OCI-LY7 (cell line): ENCODE data around the gene TBC1D8. TPM values are rescaled to one million over a fixed set of nuclear protein-coding genes. Genes with fewer than 3 reads are reported as not detected.

ENCODE experiments used
- BruUV-seq: library from RNA; stranded (reverse); fragments of 400-500 nt; replicated peaks from 2 replicates; lab custom pipeline; 2021; lab: Mats Ljungman, UMichigan
- CTCF ChIA-PET: fragments of 300-600 bp; sonication (Branson Sonifier 250); formaldehyde crosslinking; loops from one replicate; lab custom pipeline; 2022; ENCODE audit warnings: antibody characterized with exemption; ENCODE audit not compliant: unreplicated experiment; lab: Charles Lee
- POLR2A ChIA-PET: fragments of 300-600 bp; sonication (Branson Sonifier 250); formaldehyde crosslinking; loops from one replicate; lab custom pipeline; 2022; ENCODE audit warnings: antibody characterized with exemption; lab: Charles Lee
- DNase-seq: peaks from one replicate; pipeline ENCODE4 v3.0.0-alpha.2; 2015; ENCODE audit warnings: low spot score
- H2AFZ ChIP-seq: fragments of 200-600 bp; sonication (generic), shearing (Covaris generic); 2 replicates; pipeline ENCODE4 v1.6.1; 2014; ENCODE audit warnings: mild to moderate bottlenecking, antibody characterized with exemption, low read length, moderate library complexity
- H3K27ac ChIP-seq: fragments of 200-600 bp; sonication (generic); 2 replicates; pipeline ENCODE4 v1.5.1; 2014; ENCODE audit warnings: mixed run types, low read depth, mild to moderate bottlenecking, moderate library complexity, low read length, inconsistent platforms; ENCODE audit not compliant: poor library complexity, severe bottlenecking
- H3K36me3 ChIP-seq: fragments of 200-600 bp; sonication (generic); 2 replicates; pipeline ENCODE4 v1.6.1; 2014; ENCODE audit warnings: mild to moderate bottlenecking, antibody characterized with exemption, low read length, moderate library complexity, mixed read lengths; ENCODE audit not compliant: insufficient read depth
- H3K4me1 ChIP-seq: fragments of 200-600 bp; sonication (generic); 2 replicates; pipeline ENCODE4 v1.5.1; 2014; ENCODE audit warnings: mild to moderate bottlenecking, low read length; ENCODE audit not compliant: insufficient read depth, poor library complexity, severe bottlenecking
- H3K4me2 ChIP-seq: fragments of 200-600 bp; sonication (generic); 2 replicates; pipeline ENCODE4 v1.6.1; 2014; ENCODE audit warnings: mild to moderate bottlenecking, low read length
- H3K4me3 ChIP-seq: fragments of 200-600 bp; sonication (generic); 2 replicates; pipeline ENCODE4 v1.5.1; 2014; ENCODE audit warnings: mild to moderate bottlenecking, low read depth, low read length; ENCODE audit not compliant: poor library complexity, severe bottlenecking
- H3K79me2 ChIP-seq: fragments of 200-600 bp; sonication (generic); 2 replicates; pipeline ENCODE4 v1.6.1; 2016; ENCODE audit warnings: low read depth, mild to moderate bottlenecking, low read length, moderate library complexity, mixed read lengths; ENCODE audit not compliant: insufficient read depth
- H3K9me2 ChIP-seq: fragments of 200-600 bp; sonication (generic); 2 replicates; pipeline ENCODE4 v1.6.1; 2016; ENCODE audit warnings: mild to moderate bottlenecking, low read length, mixed read lengths; ENCODE audit not compliant: insufficient read depth
- H3K9me3 ChIP-seq: fragments of 200-600 bp; sonication (generic); 2 replicates; pipeline ENCODE4 v1.6.1; 2014; ENCODE audit warnings: mild to moderate bottlenecking, mixed run types, low read length, mixed read lengths
- H4K20me1 ChIP-seq: fragments of 200-600 bp; sonication (generic); 2 replicates; pipeline ENCODE4 v1.6.1; 2014; ENCODE audit warnings: mild to moderate bottlenecking, antibody characterized with exemption, low read length, moderate library complexity, mixed read lengths; ENCODE audit not compliant: insufficient read depth
- EZH2phosphoT487 ChIP-seq: fragments of 200-600 bp; sonication (generic); IDR thresholded peaks from 2 replicates; pipeline ENCODE4 v1.6.1; 2018; ENCODE audit warnings: low read depth, borderline replicate concordance, mild to moderate bottlenecking, mixed run types, antibody characterized with exemption, low read length, moderate library complexity, mixed read lengths
- intact Hi-C: fragments of 100-400 bp; cut with micrococcal nuclease; formaldehyde crosslinking; loops from one replicate; pipeline ENCODE4 v1.10.0; 2022; ENCODE audit not compliant: unreplicated experiment
- total RNA-seq, 2 experiments: library from RNA; depleted of rRNA in 1 of 2; stranded (reverse); fragments of >200 nt in 1 of 2; shearing (Covaris generic) in 1 of 2; gene quantifications; 2 replicates each; pipeline ENCODE4 v1.2.3, GENCODE V29; 2014 to 2022
- TF ChIP-seq, protein P1 (sequence below): fragments of 200-600 bp; sonication (generic); conservative IDR thresholded peaks from 2 replicates; pipeline ENCODE4 v1.5.1; 2014; ENCODE audit warnings: mild to moderate bottlenecking, antibody characterized with exemption, low read length, moderate library complexity, mixed read lengths

Gene TBC1D8
- total RNA-seq, 2 experiments from 2014 or later: 0.22 to 0.49 TPM

DNA sequence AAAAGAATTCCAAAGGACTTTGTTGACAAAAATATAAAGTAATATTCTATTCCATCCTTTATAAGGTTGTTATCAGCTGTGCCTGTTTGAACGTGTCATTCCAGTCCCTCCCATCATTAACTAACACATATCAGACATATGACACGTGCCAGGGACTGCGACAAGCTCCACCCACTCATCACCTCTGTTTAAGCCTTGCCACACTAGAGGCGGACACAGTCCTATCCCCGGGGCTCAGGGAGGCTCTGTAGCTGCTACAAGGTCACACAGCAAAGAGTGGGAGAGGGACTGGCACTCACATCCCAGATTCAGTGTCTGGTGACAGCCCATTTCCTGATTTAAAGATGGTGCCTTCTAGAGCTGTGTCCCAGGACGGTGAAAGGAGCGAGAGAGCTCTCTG lies 30.0 kb downstream of the TBC1D8 start:
- Histone ChIP-seq H3K79me2 (no peaks in the 10 kb centered on the region), H3K9me2 (no peaks in the 10 kb centered on the region), H3K4me1 (no peaks in the 10 kb centered on the region), H3K36me3 (no peaks in the 10 kb centered on the region), H4K20me1 (no peaks in the 10 kb centered on the region), H3K27ac (no peak overlapping the region), H2AFZ (no peak overlapping the region), H3K4me2 (no peak overlapping the region), H3K4me3 (no peak overlapping the region), H3K9me3 (no peaks in the 10 kb centered on the region)
- DNase-seq: no peak
- POLR2A ChIA-PET: no interaction called here
- intact Hi-C loops: no loop called here
- BruUV-seq: no TSS peak
- no peak for TF ChIP-seq EZH2phosphoT487
- TF ChIP-seq, protein P1, sequence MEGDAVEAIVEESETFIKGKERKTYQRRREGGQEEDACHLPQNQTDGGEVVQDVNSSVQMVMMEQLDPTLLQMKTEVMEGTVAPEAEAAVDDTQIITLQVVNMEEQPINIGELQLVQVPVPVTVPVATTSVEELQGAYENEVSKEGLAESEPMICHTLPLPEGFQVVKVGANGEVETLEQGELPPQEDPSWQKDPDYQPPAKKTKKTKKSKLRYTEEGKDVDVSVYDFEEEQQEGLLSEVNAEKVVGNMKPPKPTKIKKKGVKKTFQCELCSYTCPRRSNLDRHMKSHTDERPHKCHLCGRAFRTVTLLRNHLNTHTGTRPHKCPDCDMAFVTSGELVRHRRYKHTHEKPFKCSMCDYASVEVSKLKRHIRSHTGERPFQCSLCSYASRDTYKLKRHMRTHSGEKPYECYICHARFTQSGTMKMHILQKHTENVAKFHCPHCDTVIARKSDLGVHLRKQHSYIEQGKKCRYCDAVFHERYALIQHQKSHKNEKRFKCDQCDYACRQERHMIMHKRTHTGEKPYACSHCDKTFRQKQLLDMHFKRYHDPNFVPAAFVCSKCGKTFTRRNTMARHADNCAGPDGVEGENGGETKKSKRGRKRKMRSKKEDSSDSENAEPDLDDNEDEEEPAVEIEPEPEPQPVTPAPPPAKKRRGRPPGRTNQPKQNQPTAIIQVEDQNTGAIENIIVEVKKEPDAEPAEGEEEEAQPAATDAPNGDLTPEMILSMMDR: no peak
- CTCF ChIA-PET: no interaction called here

DNA sequence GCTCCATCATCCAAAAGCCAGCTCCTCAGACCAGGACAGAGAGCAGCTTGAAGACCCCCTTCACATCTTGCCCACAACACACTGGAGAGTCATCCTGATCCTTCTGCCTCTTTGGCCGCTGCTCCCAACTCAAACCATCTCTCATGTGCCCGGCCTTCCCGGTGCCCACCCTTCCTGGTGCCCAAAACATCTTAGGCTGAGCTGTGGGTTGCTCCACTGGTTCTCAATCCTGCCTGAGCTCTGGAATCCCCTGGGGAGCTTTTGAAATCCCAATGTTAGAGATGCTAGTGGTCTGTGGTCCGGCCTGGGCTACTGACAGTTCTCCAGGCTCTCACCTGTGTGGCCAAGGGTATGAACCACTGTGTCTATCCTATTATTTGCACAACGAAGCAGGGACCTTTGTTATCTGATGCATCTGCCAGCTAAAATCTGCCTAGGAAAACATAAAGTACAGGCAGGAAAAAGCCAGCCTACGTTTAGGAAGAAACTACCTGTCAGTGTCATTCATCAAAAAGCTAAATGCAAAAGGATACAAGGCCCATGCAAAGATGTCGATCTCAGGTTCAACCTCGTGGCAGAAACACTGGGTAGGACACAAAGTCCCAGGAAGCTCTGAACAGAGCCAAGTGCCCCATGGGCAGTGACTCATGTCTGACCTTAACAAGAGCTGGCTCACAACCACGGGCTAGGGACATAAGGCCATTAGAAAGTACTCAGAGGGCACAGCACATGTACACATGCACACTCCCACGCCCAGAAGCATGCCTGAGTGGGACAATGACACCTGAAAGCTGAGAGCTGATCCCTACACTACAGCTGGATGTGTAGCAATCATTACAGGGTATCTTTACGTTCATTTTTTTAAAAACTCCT lies 30.8 kb downstream of the TBC1D8 start:
- Histone ChIP-seq H3K4me1 (no peaks in the 10 kb centered on the region), H2AFZ (no peak overlapping the region), H3K27ac (no peak overlapping the region), H3K79me2 (no peaks in the 10 kb centered on the region), H3K9me3 (no peaks in the 10 kb centered on the region), H3K9me2 (no peaks in the 10 kb centered on the region), H3K4me3 (no peak overlapping the region), H3K36me3 (no peaks in the 10 kb centered on the region), H4K20me1 (no peaks in the 10 kb centered on the region), H3K4me2 (no peak overlapping the region)
- ChIA-PET POLR2A (interaction anchor here (0.7 kb wide), 1 partner anchor 886 kb away, joined by 3 read pairs; no protein-coding TSS in a partner anchor), CTCF (no interaction called here)
- no peak for DNase-seq
- intact Hi-C loops: no loop called here
- TF ChIP-seq EZH2phosphoT487: no peak
- TF ChIP-seq, protein P1: no peak
- BruUV-seq: no TSS peak

DNA sequence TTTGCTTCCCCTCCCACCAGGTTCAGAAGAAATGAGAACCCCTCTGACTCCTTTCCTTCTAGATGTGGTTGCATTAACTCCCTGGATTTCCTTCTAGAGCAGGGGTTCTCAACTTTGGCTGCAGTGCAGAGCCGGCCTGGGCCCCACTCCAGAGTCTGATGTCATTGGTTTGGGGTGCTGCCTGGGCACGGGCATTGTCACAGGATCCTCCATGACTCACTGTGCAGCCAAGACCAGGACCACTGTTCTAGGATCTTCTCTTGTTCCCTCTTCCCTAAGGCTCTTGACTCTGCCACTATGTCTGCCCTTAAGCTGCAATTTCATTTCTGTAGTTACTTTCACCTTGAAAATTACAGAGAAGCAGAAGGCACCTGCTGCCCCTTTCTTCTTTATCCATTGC lies 31.8 kb downstream of the TBC1D8 start:
- H3K79me2 ChIP-seq: no peaks in the 10 kb centered on the region
- TF ChIP-seq EZH2phosphoT487: no peak
- TF ChIP-seq, protein P1: no peak
- ChIA-PET POLR2A (interaction anchor here (0.7 kb wide), 1 partner anchor 887 kb away, joined by 3 read pairs; no protein-coding TSS in a partner anchor), CTCF (no interaction called here)
- no peaks in the 10 kb centered on the region for H3K4me1 ChIP-seq
- no peaks in the 10 kb centered on the region for H3K9me3 ChIP-seq
- no peaks in the 10 kb centered on the region for H4K20me1 ChIP-seq
- no peaks in the 10 kb centered on the region for H3K9me2 ChIP-seq
- H3K36me3 ChIP-seq: no peaks in the 10 kb centered on the region
- BruUV-seq: no TSS peak
- DNase-seq: no peak
- intact Hi-C loops: no loop called here
- no peak overlapping the region for H3K4me2 ChIP-seq
- no peak overlapping the region for H3K27ac ChIP-seq
- H3K4me3 ChIP-seq: no peak overlapping the region
- H2AFZ ChIP-seq: no peak overlapping the region
